Measurements from ENCODE around the gene AKT1S1. TPM values are rescaled to one million over a fixed set of nuclear protein-coding genes. Genes with fewer than 3 reads are reported as not detected.
A peak's percentile ranks its signal among the peaks of the same experiment; 100 is the strongest.

AKT1S1 gene
- total RNA-seq, 4 donors from 2014 or later: 2.6 to 26.7 (median 5.9) TPM

DNA sequence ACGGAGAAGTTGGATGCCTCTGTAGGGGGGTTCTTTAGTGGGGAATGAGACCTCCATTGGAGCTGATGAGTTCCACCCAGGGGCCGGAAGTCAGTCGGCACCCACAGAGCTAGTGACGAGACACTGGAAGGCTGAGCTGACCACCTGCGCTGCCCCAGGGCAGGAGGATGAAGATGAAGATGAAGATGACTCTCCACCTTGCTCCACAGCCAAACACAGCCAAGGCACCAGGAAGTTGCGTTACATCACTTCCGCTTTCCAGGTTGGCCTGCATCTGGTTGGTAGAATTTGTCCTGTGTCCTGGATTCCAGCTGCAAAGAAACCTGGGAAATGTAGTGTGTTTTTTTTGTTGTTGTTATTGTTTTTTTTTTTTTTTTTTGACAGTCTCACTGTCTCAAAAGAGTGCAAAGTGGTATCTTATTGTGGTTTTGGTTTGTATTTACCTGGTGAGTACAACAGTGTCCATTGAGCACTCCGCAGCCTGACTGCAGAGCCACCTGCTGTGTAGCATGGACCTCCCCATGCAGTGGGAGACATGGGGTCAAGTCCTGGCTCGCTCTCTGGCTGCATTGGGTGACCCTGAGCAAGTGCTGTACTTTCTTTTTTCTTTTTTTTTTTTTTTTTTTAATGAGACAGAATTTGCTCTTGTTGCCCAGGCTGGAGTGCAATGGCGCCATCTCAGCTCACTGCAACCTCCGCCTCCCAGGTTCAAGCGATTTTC lies 2.2 kb upstream of the AKT1S1 start:
- H3K27me3 ChIP-seq: no peaks in the 10 kb centered on the region
- H3K9me3 ChIP-seq: no peaks in the 10 kb centered on the region
- no peak overlapping the region for H3K27ac ChIP-seq
- H3K4me1 ChIP-seq: peaks cover 0 to 7% of the 10 kb centered on the region in 2 donors
- DNase-seq: peak in 1 of 2 donors; percentile 24
- no peaks in the 10 kb centered on the region for H3K36me3 ChIP-seq
- TF ChIP-seq POLR2A (IDR thresholded peaks at IDR 0.05) (no peak), CTCF (IDR thresholded peaks at IDR 0.05) (no peak)
- intact Hi-C loops (cut with DNase I; ENCODE audit: low total_unique reads): no loop called here
- no peak overlapping the region for H3K4me3 ChIP-seq

DNA sequence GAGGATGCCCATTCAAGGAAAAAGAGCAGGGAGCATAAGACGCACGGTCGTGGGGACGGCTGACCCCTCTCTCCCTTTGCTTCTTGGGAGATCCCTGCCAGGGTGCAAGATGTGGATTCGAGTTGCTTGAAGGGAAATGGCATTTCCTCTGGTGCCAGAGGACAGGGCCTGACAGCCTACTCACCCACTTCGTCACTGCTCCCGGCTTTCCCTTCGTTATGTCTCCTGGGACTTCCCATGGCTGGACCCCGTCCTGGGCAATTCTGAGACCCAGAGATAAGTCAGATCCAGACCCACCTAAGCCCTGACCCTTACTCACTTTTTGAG lies 1.6 kb upstream of the AKT1S1 start:
- peaks cover 0 to 7% of the 10 kb centered on the region in 2 donors for H3K4me1 ChIP-seq
- H3K4me3 ChIP-seq: peak overlapping the region in 1 of 2 donors; percentile 51
- no peaks in the 10 kb centered on the region for H3K27me3 ChIP-seq
- peak in 1 of 2 donors; percentile 34 for DNase-seq
- H3K9me3 ChIP-seq: no peaks in the 10 kb centered on the region
- peak overlapping the region; percentile 96 to 100 for H3K27ac ChIP-seq
- no peak for TF ChIP-seq POLR2A (IDR thresholded peaks at IDR 0.05)
- TF ChIP-seq CTCF (IDR thresholded peaks at IDR 0.05): no peak
- H3K36me3 ChIP-seq: no peaks in the 10 kb centered on the region
- intact Hi-C loops (cut with DNase I; ENCODE audit: low total_unique reads): no loop called here

DNA sequence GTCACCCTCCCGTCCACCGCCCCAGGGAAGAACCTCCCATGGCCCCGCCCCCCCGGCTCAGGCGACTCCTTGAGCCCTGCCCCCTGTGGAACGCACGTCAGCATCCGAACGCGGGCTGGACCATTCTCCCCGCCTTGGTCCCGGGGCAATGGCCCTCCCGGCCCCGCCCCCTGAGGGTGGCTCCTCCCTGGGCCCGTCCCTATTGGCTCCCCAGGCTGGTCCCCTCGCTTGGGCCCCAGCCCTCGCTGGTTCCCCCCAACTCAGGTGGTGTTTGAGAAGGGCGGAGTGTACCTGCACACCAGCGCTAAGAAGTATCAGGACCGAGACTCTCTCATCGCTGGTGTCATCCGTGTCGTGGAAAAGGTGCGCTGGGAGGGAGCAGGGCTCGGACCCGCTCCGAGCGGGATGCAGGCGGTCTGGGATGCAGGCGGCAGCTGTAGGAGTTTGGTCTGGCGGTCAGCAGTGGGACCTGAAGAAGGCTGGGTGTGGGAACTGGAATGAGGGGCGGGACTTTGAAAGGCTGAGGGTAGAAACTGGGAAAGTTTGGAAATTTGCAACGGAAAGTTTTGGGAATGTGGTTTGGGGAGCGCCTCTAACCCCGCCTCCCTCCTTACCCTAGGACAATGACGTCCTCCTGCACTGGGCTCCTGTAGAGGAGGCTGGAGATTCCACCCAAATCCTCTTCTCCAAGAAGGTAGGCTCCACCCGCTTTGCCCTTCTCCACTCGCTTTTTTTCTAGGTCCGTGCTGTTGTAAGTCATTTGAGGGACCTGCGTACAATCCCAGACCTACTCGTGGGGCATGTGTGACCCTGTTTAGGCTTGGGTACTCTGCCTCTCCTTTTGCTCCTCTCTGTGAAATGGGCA lies 956 bp upstream of the AKT1S1 start:
- H3K27me3 ChIP-seq: no peaks in the 10 kb centered on the region
- H3K27ac ChIP-seq: peak overlapping the region; percentile 96 to 100
- intact Hi-C loops (cut with DNase I; ENCODE audit: low total_unique reads): no loop called here
- no peaks in the 10 kb centered on the region for H3K36me3 ChIP-seq
- peak overlapping the region; percentile 51 to 100 for H3K4me3 ChIP-seq
- peaks cover 0 to 7% of the 10 kb centered on the region in 2 donors for H3K4me1 ChIP-seq
- peak; percentile 98 to 99 for DNase-seq
- no peak for TF ChIP-seq POLR2A (IDR thresholded peaks at IDR 0.05)
- peak in 1 of 4 experiments; percentile 20 for TF ChIP-seq CTCF (IDR thresholded peaks at IDR 0.05)
- no peaks in the 10 kb centered on the region for H3K9me3 ChIP-seq

DNA sequence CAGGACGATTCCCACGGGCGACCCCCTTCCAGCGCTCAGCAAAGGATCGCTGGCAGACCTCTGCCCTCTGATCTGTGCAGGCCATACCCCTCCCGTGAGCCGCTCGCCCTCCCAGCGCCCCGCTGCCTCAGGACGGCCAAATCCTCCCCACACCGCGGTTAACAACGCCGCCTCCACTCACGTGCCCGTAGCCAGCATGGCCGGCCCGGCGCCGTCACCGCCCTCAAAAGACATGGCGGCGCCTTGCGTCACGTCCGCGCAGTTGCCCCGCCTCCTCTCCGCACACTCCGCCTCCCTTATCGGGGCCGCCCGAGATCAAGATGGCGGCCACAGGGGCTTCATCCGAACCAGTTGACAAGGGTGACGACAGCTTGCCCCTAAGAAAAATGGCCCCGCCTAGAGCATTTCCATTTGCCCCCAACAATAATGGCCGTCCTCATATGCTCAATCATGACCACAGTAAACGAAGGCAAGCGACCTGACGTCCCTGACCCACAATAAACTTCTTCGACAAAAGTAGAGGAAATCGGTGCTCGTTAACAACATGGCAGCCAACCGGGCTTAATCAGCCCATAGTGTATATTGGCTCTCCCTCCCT lies 634 bp downstream of the AKT1S1 start:
- H3K9me3 ChIP-seq: no peaks in the 10 kb centered on the region
- TF ChIP-seq CTCF (IDR thresholded peaks at IDR 0.05) (no peak), POLR2A (IDR thresholded peaks at IDR 0.05) (peak; percentile 43 to 61)
- intact Hi-C loops (cut with DNase I; ENCODE audit: low total_unique reads): no loop called here
- H3K36me3 ChIP-seq: no peaks in the 10 kb centered on the region
- H3K4me3 ChIP-seq: peak overlapping the region; percentile 65 to 100
- H3K4me1 ChIP-seq: peaks cover 0 to 7% of the 10 kb centered on the region in 2 donors
- peak; percentile 98 to 99 for DNase-seq
- peak overlapping the region; percentile 96 to 100 for H3K27ac ChIP-seq
- H3K27me3 ChIP-seq: no peaks in the 10 kb centered on the region
